NAMALWA (cell line): ENCODE measurements around the gene CHTF8.
"Not testable (repeated sequence)": the region's sequence is repeated elsewhere in the genome, so short reads cannot be mapped to it uniquely, and the experiment has no call there.

Source experiments
- DNase-seq: peaks from one replicate; pipeline ENCODE4 v3.0.0-alpha.2; 2015; ENCODE audit warnings: low spot score

The CHTF8 gene, protein sequence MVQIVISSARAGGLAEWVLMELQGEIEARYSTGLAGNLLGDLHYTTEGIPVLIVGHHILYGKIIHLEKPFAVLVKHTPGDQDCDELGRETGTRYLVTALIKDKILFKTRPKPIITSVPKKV

DNA sequence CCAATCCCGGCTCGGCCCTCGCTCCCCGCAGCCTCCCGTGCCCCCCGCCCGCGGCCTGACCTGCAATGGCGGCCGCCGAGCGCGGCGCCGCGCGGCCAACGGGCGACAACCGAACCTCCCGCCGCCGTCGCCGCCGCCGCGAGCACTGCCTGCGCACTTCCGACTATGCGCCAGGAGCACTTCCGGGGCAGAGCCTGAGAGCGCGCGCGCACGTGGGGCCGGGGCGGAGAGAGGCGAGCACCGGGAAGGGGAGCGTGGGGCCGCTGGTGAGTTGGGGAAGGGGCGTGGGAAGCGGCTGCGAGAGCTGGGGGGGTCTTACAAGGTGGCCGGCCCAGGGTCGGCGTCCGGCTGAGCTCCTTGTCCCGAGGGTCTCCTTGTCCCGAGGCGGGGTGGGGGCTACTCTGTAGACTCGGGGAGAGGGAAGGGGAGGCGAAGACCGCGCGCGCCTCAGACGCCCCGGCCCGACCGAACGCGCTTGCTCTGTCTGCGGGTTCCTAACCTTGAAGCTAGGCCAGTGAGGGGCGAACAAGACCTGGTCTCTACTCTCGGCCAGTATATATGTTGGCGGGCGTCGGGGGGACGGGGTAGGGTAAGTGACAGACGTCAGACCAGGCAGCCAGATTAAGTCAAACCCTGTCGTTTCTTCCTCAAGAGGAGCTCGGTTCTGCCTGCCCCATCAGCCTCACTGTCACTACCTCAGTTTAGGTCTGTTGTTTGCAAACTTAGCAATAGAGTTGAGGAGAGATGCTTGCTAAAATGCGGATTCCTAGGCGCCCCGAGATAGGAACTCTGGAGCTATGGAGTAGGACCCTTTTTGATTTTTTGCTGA is at the start of gene CHTF8, which contains the start of gene UTP4:
CHTF8 (minus strand) TSS at position 165 of the 829 bp plus-strand sequence. CDS start 11,130 bp downstream, outside the sequence.
UTP4 (plus strand) TSS at position 226 of the 829 bp plus-strand sequence. CDS start 811 bp downstream, outside the sequence.
- DNase-seq, result peak; percentile 88

DNA sequence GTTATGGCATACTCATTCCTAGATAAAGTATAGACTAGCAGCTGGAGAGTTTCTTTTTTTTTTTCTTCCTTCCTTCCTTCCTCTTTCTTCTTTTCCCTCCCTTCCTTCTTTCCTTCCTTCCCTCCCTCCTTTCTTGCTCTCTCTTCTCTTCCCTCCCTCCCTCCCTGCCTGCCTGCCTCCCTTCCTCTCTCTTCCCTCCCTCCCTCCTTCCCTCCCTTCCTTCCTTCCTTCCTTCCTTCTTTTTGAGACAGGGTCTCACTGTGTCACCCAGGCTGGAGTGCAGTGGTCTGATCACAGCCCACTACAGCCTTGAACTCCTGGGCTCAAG is 47.6 kb upstream of the CHTF8 start:
- DNase-seq, result no peak

DNA sequence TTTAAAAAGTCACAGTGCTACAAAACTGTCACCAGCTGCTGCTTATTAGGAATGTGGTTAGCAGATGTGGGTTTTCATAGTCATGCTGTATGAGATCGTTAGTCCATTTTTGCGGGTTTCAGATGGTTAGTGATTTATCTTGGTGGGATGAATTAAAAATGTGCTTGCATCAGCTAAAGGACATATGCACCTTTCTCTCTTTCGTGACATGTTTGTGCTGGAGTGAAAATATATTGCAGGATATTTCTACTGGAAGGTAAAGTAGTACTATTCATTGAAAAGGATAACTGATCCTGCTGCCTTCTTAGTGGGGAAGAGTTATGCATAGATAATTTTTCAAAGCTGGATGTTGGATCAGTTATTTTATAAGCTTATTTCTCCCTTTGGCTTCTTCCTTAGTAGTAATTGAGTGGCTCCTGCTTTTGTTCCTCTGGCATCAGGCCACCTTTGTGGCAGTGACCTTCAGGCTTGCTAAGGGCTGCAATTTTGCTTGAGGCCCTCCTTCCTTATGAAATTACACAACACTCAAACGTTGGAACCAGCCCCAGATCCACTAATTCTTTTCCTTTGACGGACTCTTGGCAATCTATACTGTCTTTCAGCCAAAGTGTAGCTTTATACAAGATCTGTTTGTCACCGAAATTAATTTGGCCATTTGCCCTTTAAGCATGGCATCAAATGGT is 47.1 kb upstream of the CHTF8 start:
- no peak for DNase-seq

DNA sequence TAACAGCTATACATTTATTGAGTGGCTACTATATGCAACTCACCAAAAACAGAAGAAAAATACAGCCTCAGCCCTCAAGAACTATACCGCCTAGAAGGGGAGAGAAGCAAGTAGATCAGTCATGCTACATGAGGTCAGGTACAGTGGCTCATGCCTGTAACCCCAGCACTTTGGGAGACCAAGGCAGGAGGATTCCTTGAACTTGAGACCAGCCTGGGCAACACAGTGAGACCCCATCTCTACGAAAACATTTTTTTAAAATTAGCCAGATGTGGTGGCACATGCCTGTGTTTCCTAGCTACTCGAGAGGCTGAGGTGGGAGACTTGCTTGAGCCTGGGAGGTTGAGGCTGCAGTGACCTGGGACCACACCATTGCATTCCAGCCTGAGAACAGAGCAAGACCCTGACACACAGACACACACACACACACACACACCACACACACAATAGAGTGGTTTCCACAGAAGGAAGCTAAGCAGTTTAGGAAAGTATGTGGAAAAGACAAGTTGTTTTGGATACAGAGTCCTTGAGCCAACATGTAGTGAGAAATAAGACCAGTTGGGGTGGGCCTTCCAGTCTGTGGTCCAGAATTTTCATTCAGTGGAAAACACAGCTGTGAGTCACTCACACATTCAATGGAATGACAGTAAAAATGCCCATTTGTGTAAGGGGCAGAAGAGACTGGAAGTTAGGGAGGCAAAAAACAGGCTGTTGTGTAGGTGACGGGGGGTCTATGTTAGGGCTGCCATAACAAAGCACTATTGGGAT is 43.8 kb upstream of the CHTF8 start:
- no peak for DNase-seq

DNA sequence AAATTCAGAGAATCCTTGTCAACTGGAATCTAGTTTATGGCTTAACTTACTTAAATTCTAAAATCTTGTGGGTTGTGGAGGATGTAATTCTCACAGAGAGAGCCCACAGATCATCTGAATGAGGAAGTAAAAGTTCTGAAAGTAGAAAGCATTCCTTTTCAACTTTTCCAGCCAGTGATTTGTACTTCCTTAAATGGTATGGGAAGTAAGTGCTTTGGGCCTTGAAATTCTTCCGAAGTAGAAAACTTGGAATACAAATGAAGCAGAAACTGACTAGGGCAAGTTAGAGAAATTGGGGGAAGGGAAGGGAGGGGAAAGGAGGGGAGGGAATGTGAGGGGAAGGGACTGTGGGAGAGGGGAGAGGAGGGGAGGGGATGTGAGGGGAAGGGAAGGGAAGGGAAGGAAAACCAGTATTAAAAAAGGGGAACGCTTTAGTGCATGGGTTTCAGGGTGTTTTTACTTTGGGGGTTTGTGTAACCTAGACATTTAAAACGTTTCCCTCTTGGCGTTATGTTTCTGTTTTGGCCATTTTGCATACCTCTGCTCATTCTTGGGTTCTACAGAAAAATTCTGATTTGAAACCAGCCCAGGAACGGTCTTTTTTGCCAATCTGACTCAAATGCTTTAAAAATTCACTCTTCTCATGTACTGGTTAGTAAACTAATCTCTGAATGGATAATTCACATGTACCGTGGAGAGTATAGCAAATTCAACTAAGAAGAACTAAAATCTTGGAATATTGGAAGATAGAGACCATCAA is 39.1 kb upstream of the CHTF8 start:
- no peak for DNase-seq

DNA sequence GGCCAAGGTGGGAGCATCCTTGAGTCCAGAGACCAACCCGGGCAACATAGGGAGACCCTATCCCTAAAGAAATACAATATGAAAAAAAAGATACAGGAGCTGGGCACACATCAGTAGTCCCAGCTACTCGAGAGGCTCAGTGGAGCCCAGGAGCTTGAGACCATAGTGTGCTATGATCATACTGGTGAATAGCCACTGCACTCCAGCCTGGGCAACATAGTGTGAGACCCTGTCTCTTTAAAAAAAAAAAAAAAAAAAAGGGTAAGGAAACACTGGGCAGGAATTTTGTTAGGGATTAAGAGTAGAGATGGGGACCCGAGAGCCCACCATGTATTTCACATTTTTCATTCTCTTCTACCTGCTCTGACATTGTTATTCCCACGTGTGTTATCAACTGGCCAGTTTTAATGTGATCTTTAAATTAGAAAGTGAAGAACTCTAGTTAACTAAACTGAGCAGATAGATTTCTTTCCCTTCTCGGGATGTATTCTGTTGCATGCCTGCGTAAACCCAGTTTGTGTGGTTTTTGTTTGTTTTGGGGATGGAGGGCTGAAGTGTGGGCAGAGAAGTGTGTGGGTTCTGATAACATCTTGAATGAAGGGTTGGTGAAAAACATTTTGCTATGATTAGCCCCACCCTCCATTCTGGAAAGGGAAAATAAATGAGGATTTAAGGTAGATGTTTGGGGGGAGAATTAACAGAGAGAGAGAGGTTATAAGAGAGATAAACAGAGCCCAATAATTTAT is 37.4 kb upstream of the CHTF8 start:
- no peak for DNase-seq

DNA sequence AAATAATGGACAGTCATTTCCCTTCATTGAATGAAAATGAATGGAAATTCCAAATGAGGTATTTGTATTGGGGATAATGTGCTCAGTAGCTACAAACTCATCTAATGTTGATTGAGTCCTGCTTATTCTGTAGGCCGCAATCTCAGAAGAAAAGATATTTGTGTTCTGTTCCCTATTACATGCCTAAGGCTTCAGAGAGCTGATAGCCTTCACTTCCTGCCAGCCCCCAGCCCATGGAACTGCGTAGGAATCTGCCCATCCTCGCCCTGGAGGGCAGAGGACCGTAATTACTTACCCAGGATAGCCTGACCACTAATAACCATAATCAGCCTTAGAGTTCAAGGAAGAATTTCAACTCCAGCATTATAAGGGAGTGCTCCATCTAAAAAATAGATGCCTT is 36.7 kb upstream of the CHTF8 start:
- DNase-seq, result no peak

DNA sequence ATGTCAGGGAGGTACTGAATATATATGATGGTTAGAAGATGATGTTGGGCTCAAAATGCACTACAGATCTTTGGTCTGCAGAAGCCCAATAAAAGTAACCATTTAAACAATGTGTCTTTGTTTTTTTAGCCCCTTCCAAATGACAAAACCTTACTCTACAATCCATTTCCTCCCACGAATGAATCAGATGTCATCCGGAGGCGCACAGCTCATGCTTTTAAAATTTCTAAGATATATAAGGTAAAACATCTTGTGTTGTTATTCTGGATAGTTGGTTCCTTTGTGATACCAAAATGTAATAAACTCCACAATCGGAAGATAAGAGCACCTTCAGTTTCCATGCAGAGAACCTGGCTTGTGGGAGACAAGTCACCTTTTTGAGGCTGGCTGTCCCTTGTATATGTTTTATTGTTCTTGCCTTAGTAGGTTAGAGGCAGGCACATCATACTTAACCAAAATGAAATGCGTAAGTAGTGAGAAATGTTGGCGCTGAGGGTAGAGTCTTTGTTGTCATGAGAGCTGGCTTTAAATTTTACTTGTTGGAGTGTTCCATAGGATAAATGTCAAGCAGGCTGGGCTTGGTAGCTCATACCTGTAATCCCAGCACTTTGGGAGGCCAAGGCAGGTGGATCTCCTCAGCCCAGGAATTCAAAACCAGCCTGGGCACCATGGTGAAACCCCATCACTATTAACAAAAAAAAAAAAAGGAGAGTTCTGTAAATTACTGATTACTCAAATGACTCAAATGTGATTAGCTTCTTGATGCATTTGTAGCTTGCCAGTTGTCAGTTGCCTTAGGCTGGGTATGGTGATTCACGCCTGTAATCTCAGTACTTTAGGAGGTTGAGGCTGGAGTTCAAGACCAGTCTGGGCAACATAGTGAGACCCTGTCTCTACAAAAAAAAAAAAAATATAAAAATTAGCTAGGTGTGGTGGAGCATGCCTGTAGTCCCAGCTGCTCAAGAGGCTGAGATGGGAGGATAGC is 34.9 kb upstream of the CHTF8 start:
- no peak for DNase-seq

DNA sequence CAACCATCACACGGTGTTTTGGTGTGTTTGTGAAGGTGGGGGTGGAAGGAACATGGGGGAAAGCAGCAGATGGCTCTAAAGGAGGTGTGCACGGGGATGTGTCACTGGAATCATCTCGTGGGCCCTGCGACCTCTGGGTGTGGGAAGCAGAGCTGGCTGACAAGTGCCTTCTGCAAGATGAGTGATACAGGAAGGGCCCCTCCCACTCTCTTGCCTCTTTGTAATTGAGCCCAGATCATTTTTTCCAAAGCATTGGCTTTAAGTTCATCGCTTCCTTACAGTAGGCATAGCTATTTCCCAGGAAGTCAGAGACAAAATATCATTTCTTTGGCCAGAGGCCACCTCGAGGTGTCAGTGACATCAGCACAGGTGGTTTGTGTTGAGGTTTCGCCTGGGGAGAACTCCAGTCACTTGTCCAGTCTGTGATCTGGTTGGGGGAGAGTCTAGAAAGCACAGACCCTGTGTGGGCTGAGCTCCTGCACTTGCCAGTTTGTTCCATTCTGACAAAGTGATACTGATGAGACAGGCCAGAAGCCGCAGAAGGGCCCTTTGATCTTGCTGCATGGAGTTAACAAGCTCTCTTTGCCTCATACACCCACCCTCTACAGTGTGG is 33.9 kb upstream of the CHTF8 start:
- no peak for DNase-seq

DNA sequence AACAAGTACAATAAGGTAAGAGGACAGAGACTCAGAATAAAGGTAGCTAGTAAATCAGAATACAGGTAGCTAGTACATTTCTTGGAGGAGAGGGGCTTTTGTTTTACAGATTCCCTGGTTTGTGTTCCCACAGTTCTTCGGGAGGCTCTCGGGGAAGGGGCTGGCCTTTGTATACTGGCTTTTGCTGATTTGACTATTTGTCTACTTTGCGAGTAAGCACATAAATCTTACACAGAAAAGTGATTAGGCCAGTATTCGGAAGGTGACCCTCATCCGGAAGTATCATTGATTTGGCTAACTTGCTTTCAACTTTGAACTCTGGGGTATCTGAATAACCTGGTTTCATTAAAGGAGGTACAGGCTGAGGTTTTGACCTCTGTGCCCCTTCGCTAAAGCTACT is 33.2 kb upstream of the CHTF8 start:
- DNase-seq, result no peak

DNA sequence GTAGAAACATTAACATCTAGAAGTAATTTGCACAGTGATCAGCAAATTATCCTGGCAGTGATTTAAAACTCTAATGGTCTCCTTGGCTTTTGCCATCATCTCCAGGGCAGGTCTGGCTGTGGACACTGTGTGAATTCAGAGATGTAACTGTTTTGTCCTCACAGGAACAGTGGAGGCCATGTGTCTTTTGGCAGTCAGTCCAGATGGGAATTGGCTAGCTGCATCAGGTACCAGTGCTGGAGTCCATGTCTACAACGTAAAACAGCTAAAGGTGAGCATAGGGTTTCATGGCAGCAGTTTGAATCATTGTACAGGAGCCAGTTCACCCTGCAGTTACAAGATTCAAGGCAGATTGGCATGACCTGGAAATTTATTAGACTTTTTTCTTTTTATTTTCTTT is 27.8 kb upstream of the CHTF8 start:
- no peak for DNase-seq

DNA sequence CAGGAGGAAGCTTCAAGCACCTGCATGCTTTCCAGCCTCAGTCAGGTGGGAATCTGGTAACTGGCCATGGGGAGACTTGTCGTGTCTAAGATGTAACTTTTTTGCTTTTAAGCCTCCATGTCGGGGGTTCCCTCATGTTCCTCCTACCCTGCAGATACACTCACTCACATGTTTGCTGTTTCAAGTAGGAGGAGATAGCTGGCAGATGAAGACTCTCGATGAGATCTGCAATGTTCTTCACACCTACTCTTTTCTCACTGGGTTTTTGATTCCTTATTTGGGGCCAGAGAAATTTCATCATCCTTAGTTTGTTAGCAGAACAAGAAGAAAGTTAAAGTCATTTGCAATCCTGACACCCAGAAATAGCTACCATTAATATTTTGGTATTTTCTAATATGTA is 24.8 kb upstream of the CHTF8 start:
- DNase-seq, result no peak

DNA sequence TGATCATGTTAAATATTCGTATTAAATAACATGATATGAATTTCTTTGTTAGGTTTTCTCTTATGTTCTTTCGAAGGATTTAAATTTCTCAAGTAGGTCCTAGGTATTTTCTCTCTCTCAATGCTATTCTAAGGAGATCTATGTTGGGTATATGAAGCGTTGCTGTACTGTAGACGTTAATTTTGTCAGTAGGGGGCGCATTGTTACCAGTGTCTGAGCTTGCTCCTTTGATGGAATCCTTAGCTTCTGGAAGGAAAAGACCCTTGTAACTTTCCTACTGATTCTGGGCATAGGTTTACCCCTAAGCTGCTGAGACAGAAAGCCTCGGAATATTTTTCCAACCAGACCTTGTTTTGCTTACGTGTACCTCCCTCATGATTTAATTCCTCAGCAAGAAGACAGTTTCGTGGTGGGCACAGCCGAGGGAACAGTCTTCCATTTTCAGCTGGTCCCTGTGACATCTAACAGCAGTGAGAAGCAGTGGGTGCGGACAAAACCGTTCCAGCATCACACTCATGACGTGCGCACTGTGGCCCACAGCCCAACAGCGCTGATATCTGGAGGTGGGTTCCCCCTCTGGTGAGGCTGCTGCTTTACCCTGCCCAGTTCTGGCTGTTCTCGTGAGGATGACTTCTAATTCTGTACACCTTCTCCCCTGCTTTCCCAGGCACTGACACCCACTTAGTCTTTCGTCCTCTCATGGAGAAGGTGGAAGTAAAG is 17.9 kb upstream of the CHTF8 start:
- peak; percentile 82 for DNase-seq

DNA sequence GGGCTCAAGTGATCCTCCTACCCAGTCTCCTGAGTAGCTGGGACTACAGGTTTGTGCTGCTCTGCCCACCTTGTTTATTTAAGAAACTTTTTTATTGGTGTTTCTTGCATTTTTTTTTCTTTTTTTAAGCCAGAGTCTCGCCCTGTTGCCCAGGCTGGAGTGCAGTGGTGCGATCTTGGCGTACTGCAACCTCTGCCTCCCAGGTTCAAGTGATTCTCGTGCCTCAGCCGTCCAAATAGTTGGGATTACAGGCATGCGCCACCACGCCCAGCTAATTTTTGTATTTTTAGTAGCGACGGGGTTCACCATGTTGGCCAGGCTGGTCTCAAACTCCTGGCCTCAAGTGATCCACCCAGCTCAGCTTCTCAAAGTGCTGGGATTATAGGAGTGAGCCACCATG is 17.2 kb upstream of the CHTF8 start:
- DNase-seq, result not testable (repeated sequence)

DNA sequence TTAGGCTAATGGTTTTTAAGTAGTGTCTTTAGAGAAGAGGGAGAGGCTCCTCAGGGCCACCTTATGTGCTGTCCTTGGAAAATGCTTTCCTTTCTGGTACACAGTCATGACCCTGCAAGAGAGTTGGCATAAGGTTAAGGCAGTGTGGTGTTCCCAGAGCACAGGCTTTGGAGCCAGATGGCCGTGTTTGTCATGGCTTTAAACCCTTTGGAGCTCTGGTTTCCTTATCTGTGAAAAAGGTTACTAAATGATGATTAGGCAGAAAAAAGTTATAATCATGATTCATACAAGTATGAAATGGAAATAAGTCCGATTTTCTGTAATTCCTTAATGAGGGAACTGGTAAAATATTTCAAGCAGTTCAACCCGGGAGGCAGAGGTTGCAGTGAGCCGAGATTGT is 13.3 kb upstream of the CHTF8 start:
- DNase-seq, result no peak

DNA sequence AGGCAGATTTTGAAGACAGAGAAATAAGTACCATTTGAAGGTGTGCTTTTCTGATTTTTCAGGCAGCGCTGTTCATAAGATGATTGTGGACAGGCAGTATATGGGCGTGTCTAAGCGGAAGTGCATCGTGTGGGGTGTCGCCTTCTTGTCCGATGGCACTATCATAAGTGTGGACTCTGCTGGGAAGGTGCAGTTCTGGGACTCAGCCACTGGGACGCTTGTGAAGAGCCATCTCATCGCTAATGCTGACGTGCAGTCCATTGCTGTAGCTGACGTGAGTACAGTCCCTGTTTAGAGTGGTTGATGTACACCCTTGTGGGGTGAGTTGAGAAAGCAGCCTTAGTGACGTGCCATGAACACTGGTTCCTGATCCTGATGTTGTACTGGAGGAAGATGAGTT is 10.7 kb upstream of the CHTF8 start:
- peak; percentile 43 for DNase-seq

DNA sequence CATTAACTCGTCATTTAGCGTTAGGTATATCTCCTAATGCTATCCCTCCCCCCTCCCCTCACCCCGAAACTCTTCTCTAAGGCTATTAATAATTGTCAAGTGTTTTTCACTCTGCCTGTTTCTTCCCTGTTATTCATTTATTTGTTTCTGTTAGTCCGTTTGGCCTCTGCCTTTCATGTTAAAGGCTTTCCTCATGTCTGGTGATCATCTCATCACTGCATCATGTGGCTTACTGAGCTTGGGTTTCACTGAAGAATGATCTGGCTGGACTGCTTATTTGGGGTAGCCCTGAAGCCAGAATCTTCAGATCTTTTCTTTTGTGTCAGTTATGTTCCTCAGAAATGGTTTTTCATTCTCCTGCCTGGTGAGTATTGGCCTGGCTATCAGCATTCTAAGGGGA is 9.5 kb upstream of the CHTF8 start:
- no peak for DNase-seq

DNA sequence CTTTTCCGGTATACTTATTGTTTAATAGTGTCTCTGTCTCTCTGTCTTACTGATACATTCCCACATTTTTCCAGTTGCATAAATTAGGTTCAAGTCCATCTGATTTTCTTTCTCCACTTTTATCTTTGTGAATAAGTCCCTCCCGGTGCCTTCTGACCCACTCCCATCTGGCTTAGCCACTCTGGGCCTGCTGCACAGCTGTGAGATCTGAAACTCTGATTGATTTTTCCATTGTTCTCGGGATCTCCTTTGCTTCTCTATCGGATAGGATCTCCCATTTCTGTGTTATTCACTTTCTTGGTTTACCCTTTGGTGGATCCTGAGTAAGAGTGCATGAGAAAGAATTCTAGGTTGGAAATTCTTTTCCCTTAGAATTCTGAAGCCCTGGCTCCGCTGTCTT is 8.6 kb upstream of the CHTF8 start:
- no peak for DNase-seq

DNA sequence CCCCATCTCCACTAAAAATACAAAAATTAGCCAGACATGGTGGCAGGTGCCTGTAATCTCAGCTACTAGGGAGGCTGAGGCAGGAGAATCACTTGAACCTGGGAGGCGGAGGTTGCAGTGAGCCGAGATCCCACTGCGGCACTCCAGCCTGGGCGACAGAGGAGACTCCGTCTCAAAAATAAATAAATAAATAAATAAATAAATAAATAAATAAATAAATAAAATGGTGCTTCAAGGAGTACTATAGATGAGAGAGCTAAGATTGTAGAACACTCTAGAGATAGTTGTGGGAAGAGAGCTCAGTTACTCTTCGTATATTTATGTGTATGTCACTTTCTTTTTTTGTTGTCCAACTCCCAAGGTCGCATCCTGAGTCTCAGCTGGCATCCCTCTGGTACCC is 7.1 kb upstream of the CHTF8 start:
- DNase-seq, result not testable (repeated sequence)
